SK-N-SH (cell line): ENCODE results near the gene PHF12.
A peak's percentile ranks its signal among the peaks of the same experiment; 100 is the strongest.

Experiments
- CHD2 ChIP-seq: fragments of 150-350 bp; IDR thresholded peaks from 2 replicates; pipeline ENCODE4 v1.6.1; 2018; ENCODE audit warnings: low read length; ENCODE audit not compliant: partially characterized antibody
- CTCF ChIP-seq: fragments of 200-600 bp; sonication (generic); IDR thresholded peaks from 2 replicates; pipeline ENCODE4 v1.6.1; 2017; ENCODE audit warnings: antibody characterized with exemption, mild to moderate bottlenecking, moderate library complexity
- EP300 ChIP-seq, 2 experiments: IDR thresholded peaks; 2 replicates each; pipeline versions ENCODE4 v1.4.0 to v1.6.1; 2012; ENCODE audit warnings: borderline replicate concordance in 1 of 2, low read depth in 1 of 2, low read length in 1 of 2
- FOXM1 ChIP-seq: IDR thresholded peaks from 2 replicates; pipeline ENCODE4 v1.4.0; 2012; ENCODE audit warnings: low read depth, mild to moderate bottlenecking
- JUND ChIP-seq: IDR thresholded peaks from 2 replicates; pipeline ENCODE4 v1.4.0; 2012
- MAX ChIP-seq: IDR thresholded peaks from 2 replicates; pipeline ENCODE4 v1.4.0; 2012; ENCODE audit warnings: low read depth
- MEF2A ChIP-seq: IDR thresholded peaks from 2 replicates; pipeline ENCODE4 v1.4.0; 2012; ENCODE audit warnings: low read depth, borderline replicate concordance
- NFIC ChIP-seq: IDR thresholded peaks from 2 replicates; pipeline ENCODE4 v1.4.0; 2012; ENCODE audit warnings: borderline replicate concordance
- POLR2AphosphoS5 ChIP-seq: IDR thresholded peaks from 2 replicates; pipeline ENCODE4 v1.6.1; 2012; ENCODE audit warnings: low read depth, low read length
- RXRA ChIP-seq: IDR thresholded peaks from 2 replicates; pipeline ENCODE4 v1.4.0; 2012; ENCODE audit warnings: low read depth, mild to moderate bottlenecking, borderline replicate concordance
- TAF1 ChIP-seq: IDR thresholded peaks from 2 replicates; pipeline ENCODE4 v1.6.1; 2012; ENCODE audit warnings: low read depth, mild to moderate bottlenecking, low read length, moderate library complexity, borderline replicate concordance
- USF2 ChIP-seq: fragments of 150-350 bp; IDR thresholded peaks from 2 replicates; pipeline ENCODE4 v1.6.1; 2017; ENCODE audit warnings: antibody characterized with exemption, low read length, low read depth, borderline replicate concordance
- TF ChIP-seq, protein P1 (sequence below): IDR thresholded peaks from 2 replicates; pipeline ENCODE4 v1.6.1; 2012; ENCODE audit warnings: mild to moderate bottlenecking, low read depth, low read length, moderate library complexity

- TF ChIP-seq CTCF (peak; percentile 49), MEF2A (no peak), MAX (no peak), NFIC (no peak), CHD2 (no peak), EP300 (IDR thresholded peaks at IDR 0.05; ENCODE audit: borderline replicate concordance in 1 of 2, low read depth in 1 of 2, low read length in 1 of 2) (no peak), POLR2AphosphoS5 (no peak), JUND (no peak), FOXM1 (no peak), USF2 (no peak), TAF1 (no peak), RXRA (no peak)
- TF ChIP-seq, protein P1, sequence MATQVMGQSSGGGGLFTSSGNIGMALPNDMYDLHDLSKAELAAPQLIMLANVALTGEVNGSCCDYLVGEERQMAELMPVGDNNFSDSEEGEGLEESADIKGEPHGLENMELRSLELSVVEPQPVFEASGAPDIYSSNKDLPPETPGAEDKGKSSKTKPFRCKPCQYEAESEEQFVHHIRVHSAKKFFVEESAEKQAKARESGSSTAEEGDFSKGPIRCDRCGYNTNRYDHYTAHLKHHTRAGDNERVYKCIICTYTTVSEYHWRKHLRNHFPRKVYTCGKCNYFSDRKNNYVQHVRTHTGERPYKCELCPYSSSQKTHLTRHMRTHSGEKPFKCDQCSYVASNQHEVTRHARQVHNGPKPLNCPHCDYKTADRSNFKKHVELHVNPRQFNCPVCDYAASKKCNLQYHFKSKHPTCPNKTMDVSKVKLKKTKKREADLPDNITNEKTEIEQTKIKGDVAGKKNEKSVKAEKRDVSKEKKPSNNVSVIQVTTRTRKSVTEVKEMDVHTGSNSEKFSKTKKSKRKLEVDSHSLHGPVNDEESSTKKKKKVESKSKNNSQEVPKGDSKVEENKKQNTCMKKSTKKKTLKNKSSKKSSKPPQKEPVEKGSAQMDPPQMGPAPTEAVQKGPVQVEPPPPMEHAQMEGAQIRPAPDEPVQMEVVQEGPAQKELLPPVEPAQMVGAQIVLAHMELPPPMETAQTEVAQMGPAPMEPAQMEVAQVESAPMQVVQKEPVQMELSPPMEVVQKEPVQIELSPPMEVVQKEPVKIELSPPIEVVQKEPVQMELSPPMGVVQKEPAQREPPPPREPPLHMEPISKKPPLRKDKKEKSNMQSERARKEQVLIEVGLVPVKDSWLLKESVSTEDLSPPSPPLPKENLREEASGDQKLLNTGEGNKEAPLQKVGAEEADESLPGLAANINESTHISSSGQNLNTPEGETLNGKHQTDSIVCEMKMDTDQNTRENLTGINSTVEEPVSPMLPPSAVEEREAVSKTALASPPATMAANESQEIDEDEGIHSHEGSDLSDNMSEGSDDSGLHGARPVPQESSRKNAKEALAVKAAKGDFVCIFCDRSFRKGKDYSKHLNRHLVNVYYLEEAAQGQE = no peak
Observed at GRCh38 chr17:28912281-28912937, 38.9 kb downstream of the PHF12 start.
